ENCODE measurements around the gene RAPGEF2.
"Not testable (repeated sequence)": the region's sequence is repeated elsewhere in the genome, so short reads cannot be mapped to it uniquely, and the experiment has no call there.

The RAPGEF2 gene

DNA sequence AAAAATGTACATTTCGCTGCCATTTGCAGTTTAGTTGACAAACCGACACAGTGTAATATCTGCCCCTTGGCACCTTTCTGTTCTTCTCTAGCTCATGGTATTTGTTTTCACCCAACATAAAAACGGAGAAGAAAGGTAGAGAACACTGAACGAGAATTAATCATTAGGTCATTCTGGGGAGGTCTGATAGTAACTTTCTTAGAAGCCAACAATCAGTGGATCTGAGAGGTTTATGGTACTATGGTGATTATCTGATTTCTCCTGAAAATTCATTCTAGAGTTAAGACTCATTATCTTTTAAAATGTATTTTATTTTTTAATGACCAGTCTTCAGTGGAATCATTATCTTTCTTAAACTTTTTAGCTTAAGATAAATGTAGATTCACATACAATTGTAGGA is 8.5 kb downstream of the RAPGEF2 start:
- TF ChIP-seq, protein P1, sequence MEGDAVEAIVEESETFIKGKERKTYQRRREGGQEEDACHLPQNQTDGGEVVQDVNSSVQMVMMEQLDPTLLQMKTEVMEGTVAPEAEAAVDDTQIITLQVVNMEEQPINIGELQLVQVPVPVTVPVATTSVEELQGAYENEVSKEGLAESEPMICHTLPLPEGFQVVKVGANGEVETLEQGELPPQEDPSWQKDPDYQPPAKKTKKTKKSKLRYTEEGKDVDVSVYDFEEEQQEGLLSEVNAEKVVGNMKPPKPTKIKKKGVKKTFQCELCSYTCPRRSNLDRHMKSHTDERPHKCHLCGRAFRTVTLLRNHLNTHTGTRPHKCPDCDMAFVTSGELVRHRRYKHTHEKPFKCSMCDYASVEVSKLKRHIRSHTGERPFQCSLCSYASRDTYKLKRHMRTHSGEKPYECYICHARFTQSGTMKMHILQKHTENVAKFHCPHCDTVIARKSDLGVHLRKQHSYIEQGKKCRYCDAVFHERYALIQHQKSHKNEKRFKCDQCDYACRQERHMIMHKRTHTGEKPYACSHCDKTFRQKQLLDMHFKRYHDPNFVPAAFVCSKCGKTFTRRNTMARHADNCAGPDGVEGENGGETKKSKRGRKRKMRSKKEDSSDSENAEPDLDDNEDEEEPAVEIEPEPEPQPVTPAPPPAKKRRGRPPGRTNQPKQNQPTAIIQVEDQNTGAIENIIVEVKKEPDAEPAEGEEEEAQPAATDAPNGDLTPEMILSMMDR (IDR thresholded peaks at IDR 0.05; ENCODE audit: low read depth, low read length) = no peak
- TF ChIP-seq, protein P2, sequence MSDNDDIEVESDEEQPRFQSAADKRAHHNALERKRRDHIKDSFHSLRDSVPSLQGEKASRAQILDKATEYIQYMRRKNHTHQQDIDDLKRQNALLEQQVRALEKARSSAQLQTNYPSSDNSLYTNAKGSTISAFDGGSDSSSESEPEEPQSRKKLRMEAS (IDR thresholded peaks at IDR 0.05; ENCODE audit: low read depth, low read length) = no peak
- no peak for TF ChIP-seq POLR2A (IDR thresholded peaks at IDR 0.05; ENCODE audit: extremely low read depth, insufficient read length)
- TF ChIP-seq MYC (IDR thresholded peaks at IDR 0.05; ENCODE audit: low read depth, low read length) = no peak
- DNase-seq (ENCODE audit: low read depth) = no peak
- H3K4me3 ChIP-seq (ENCODE audit: low read depth, low read length) = no peak overlapping the region

DNA sequence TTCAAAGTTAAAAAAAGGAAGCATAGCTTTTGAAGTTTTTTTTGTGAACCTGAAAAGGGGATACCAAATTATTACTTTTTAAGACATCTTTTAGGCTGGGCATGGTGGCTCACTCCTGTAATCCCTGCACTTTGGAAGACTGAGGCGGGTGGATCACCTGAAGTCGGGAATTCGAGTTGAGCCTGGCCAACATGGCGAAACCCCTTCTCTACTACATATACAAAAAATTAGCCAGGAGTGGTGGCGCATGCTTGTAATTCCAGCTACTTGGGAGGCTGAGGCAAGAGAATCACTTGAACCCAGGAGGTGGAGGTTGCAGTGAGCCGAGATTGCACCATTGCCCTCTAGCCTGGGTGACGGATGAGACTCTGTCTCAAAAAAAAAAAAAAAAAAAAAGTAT is 10.5 kb downstream of the RAPGEF2 start:
- not testable (repeated sequence) for H3K4me3 ChIP-seq (ENCODE audit: low read depth, low read length); DNase-seq (ENCODE audit: low read depth)

DNA sequence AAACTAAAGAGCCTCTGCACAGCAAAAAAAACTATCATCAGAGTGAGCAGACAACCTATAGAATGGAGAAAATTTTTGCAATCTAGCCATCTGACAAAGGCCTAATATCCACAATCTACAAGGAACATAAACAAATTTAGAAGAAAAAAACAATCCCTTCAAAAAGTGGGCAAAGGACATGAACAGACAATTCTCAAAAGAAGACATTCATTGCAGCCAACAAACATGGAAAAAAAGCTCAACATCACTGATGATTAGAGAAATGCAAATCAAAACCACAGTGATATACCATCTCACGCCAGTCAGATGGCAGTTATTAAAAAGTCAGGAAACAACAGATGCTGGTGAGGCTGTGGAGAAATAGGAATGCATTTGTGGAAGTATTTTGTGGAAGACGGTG is 13.2 kb downstream of the RAPGEF2 start:
- not testable (repeated sequence) for H3K4me3 ChIP-seq (ENCODE audit: low read depth, low read length); DNase-seq (ENCODE audit: low read depth)

DNA sequence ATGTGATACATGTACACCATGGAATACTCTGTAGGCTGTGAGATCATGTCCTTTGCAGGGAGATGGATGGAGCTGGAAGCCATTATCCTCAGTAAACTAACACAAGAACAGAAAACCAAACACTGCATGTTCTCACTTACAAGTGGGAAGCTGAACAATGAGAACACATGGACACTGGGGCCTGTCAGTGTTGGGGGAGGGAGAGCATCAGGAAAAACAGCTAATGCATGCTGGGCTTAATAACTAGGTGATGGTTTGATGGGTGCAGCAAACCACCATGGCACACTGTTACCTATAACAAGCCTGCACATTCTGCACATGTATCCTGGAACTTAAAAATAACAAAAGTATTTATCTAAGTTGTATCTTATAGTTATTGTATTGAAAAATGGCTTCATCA is 13.8 kb downstream of the RAPGEF2 start:
- not testable (repeated sequence) for DNase-seq (ENCODE audit: low read depth); H3K4me3 ChIP-seq (ENCODE audit: low read depth, low read length)

DNA sequence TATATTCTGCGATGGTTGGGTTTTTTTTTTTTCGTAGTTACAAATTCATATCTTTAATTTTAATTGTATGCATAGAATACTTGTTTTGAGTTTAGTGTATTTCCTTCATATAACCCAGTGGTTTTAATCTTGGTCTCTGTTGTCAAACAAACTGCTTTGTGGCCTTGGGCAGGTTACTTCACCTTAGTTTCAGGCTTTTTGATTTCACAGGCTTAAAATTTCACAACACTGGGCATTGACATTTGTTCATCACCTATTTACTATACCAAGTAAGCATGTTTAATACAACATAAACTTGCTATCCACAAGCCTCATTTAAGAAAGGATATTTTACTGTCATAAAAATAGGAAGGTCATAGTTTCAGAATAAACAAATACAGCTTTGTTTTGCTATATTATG is 14.7 kb downstream of the RAPGEF2 start:
- DNase-seq (ENCODE audit: low read depth) = no peak
- TF ChIP-seq POLR2A (IDR thresholded peaks at IDR 0.05; ENCODE audit: extremely low read depth, insufficient read length) (no peak), MYC (IDR thresholded peaks at IDR 0.05; ENCODE audit: low read depth, low read length) (no peak)
- TF ChIP-seq, protein P1 (IDR thresholded peaks at IDR 0.05; ENCODE audit: low read depth, low read length) = no peak
- TF ChIP-seq, protein P2 (IDR thresholded peaks at IDR 0.05; ENCODE audit: low read depth, low read length) = no peak

DNA sequence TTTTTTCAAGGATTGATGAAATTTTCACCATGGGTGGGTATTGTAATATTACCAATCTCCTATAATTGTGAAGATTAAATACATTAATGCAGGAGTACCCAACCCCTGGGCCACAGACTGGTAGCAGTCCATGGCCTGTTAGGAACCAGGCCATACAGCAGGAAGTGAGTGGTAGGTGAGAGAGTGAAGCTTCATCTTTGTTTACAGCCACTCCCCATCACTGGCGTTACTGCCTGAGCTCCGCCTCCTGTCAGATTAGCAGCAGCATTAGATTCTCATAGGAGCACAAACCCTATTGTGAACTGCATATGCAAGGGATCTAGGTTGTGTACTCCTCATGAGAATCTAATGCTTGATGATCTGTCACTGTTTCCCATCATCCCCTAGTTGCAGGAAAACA is 15.1 kb downstream of the RAPGEF2 start:
- H3K4me3 ChIP-seq (ENCODE audit: low read depth, low read length) = no peak overlapping the region
- TF ChIP-seq, protein P2 (IDR thresholded peaks at IDR 0.05; ENCODE audit: low read depth, low read length) = no peak
- no peak for TF ChIP-seq MYC (IDR thresholded peaks at IDR 0.05; ENCODE audit: low read depth, low read length)
- TF ChIP-seq POLR2A (IDR thresholded peaks at IDR 0.05; ENCODE audit: extremely low read depth, insufficient read length) = no peak
- TF ChIP-seq, protein P1 (IDR thresholded peaks at IDR 0.05; ENCODE audit: low read depth, low read length) = no peak
- no peak for DNase-seq (ENCODE audit: low read depth)

More for the DNA sequence above, 14.7 kb downstream of the RAPGEF2 start:
- H3K4me3 ChIP-seq (ENCODE audit: low read depth, low read length) = no peak overlapping the region

DNA sequence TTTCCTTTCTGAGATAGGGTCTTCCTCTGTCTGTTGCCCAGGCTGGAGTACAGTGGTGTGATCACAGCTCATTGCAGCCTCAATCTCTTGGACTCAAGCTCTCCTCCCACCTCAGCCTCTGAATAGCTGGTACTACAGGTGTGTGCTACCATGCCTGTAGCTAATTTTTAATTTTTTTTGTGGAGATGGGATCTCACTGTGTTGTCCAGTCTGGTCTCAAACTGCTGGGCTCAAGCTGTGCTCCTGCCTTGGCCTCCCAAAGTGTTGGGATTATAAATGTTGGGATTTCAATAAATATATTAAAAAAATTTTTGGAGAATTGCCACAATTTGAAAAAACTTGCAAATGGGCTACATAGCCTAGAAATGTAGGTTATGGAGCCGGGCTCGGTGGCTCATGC is 18.5 kb downstream of the RAPGEF2 start:
- TF ChIP-seq, protein P2 (IDR thresholded peaks at IDR 0.05; ENCODE audit: low read depth, low read length) = no peak
- no peak for TF ChIP-seq POLR2A (IDR thresholded peaks at IDR 0.05; ENCODE audit: extremely low read depth, insufficient read length)
- TF ChIP-seq MYC (IDR thresholded peaks at IDR 0.05; ENCODE audit: low read depth, low read length) = no peak
- TF ChIP-seq, protein P1 (IDR thresholded peaks at IDR 0.05; ENCODE audit: low read depth, low read length) = no peak
- no peak overlapping the region for H3K4me3 ChIP-seq (ENCODE audit: low read depth, low read length)
- no peak for DNase-seq (ENCODE audit: low read depth)

DNA sequence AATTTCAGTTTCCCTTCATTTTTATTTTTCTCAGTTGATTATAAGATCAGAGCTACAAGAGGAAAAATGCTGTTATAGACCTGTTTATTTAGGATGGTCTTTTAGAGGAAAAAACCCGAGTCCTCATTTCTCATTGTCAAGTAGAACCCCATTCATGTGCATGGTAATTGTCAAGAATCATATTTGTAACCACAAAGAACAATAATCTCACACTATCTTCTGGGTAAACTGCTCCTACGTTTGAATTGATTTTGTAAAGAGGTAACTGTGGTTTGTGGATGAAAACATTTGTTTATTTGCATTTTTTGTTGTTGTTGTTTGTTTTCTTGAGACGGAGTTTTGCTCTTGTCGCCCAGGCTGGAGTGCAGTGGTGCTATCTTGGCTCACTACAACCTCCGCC is 23.8 kb downstream of the RAPGEF2 start:
- TF ChIP-seq, protein P1 (IDR thresholded peaks at IDR 0.05; ENCODE audit: low read depth, low read length) = no peak
- TF ChIP-seq, protein P2 (IDR thresholded peaks at IDR 0.05; ENCODE audit: low read depth, low read length) = no peak
- no peak for TF ChIP-seq POLR2A (IDR thresholded peaks at IDR 0.05; ENCODE audit: extremely low read depth, insufficient read length)
- no peak for TF ChIP-seq MYC (IDR thresholded peaks at IDR 0.05; ENCODE audit: low read depth, low read length)
- DNase-seq (ENCODE audit: low read depth) = no peak

More for the DNA sequence above, 23.8 kb downstream of the RAPGEF2 start:
- no peak overlapping the region for H3K4me3 ChIP-seq (ENCODE audit: low read depth, low read length)

Data from NB4 (cell line).